Smooth muscle cell (in vitro differentiated cells): ENCODE results near the gene SCAMP5. TPM values are rescaled to one million over a fixed set of nuclear protein-coding genes. Genes with fewer than 3 reads are reported as not detected.
A peak's percentile ranks its signal among the peaks of the same experiment; 100 is the strongest.

Experiments
- DNase-seq: peaks from one replicate; lab custom pipeline; 2025; ENCODE audit not compliant: unreplicated experiment; lab: John Stamatoyannopoulos, UW
- H2AFZ ChIP-seq: fragments of 200-600 bp; sonication (generic); 2 replicates; pipeline ENCODE4 v1.6.0; 2016; ENCODE audit warnings: antibody characterized with exemption, low read depth, mild to moderate bottlenecking
- H3F3A ChIP-seq: fragments of 200-600 bp; sonication (generic); 2 replicates; pipeline ENCODE4 v1.6.0; 2017; ENCODE audit warnings: antibody characterized with exemption, low read depth
- H3K27ac ChIP-seq: fragments of 200-600 bp; sonication (generic); 2 replicates; pipeline ENCODE4 v1.5.1; 2016; ENCODE audit warnings: low read depth, mild to moderate bottlenecking
- H3K27me3 ChIP-seq: fragments of 200-600 bp; sonication (generic); 2 replicates; pipeline ENCODE4 v1.6.1; 2016; ENCODE audit warnings: low read depth, mild to moderate bottlenecking
- H3K36me3 ChIP-seq: fragments of 200-600 bp; sonication (generic); 2 replicates; pipeline ENCODE4 v1.5.1; 2016; ENCODE audit warnings: low read depth
- H3K4me1 ChIP-seq: fragments of 200-600 bp; sonication (generic); 2 replicates; pipeline ENCODE4 v1.5.1; 2016; ENCODE audit warnings: low read depth
- H3K4me2 ChIP-seq: fragments of 200-600 bp; sonication (generic); 2 replicates; pipeline ENCODE4 v1.6.0; 2016; ENCODE audit warnings: mild to moderate bottlenecking
- H3K4me3 ChIP-seq: fragments of 200-600 bp; sonication (generic); 2 replicates; pipeline ENCODE4 v1.5.1; 2016; ENCODE audit warnings: mild to moderate bottlenecking
- H3K79me2 ChIP-seq: fragments of 200-600 bp; sonication (generic); 2 replicates; pipeline ENCODE4 v1.6.0; 2016; ENCODE audit warnings: low read depth, mild to moderate bottlenecking
- H3K9ac ChIP-seq: fragments of 200-600 bp; sonication (generic); 2 replicates; pipeline ENCODE4 v1.6.0; 2016; ENCODE audit warnings: low read depth
- H3K9me3 ChIP-seq: fragments of 200-600 bp; sonication (generic); replicated peaks from 2 replicates; pipeline ENCODE4 v1.5.1; 2016; ENCODE audit warnings: low read depth
- H4K20me1 ChIP-seq: fragments of 200-600 bp; sonication (generic); 2 replicates; pipeline ENCODE4 v1.6.0; 2016; ENCODE audit warnings: low read depth
- CTCF ChIP-seq: fragments of 200-600 bp; sonication (generic); IDR thresholded peaks from 2 replicates; pipeline ENCODE4 v1.5.1; 2017; ENCODE audit warnings: borderline replicate concordance, mild to moderate bottlenecking, antibody characterized with exemption; ENCODE audit not compliant: insufficient read depth, poor library complexity, severe bottlenecking
- WGBS: methylation state at CpG from one replicate; pipeline ENCODE4 v1.1.7; 2016; ENCODE audit warnings: low lambda C conversion rate; 5-methylcytosine and 5-hydroxymethylcytosine counted together
- polyA plus RNA-seq: library from polyadenylated mRNA; unstranded; fragments of >200 nt; fragmentation: Nextera tagmentation; extraction: Ambion mirVana; gene quantifications from 2 replicates; pipeline ENCODE4 v1.2.1, GENCODE V29; 2016
- total RNA-seq: library from RNA; depleted of rRNA; stranded (reverse); fragments of >200 nt; gene quantifications from 2 replicates; pipeline ENCODE4 v1.2.3, GENCODE V29; 2014

Gene SCAMP5
- total RNA-seq (2.8 and 18.1 TPM in 2 replicates), polyA plus RNA-seq (5.5 and 6.6 TPM in 2 replicates)

- Histone ChIP-seq H4K20me1 (no peaks in the 10 kb centered on the region), H2AFZ (peak within 1 kb of the TSS; percentile 75), H3F3A (no peaks in the 10 kb centered on the region), H3K79me2 (no peaks in the 10 kb centered on the region), H3K4me3 (peak within 1 kb of the TSS; percentile 79), H3K4me2 (peak within 1 kb of the TSS; percentile 100), H3K4me1 (no peaks in the 10 kb centered on the region), H3K27ac (no peak within 1 kb of the TSS), H3K9me3 (no peaks in the 10 kb centered on the region), H3K36me3 (no peaks in the 10 kb centered on the region), H3K9ac (no peak within 1 kb of the TSS), H3K27me3 (peaks cover 26% of the 10 kb centered on the region)
- DNase-seq = peak; percentile 84
- TF ChIP-seq CTCF = no peak
- WGBS = 2% methylated on average over 56 of the region's 58 CpGs
Measured at GRCh38 chr15:74995182-74995778, at the start of gene SCAMP5. TSS of gene SCAMP5 (plus strand) at chr15:74995563. CDS start at chr15:75011840, 16,277 bp downstream.

GRCh38 chr15:74950078-74950908 lies 45.1 kb upstream of the SCAMP5 start:
- Histone ChIP-seq H3K27me3 (no peaks in the 10 kb centered on the region), H3K27ac (no peak overlapping the region), H3K36me3 (no peaks in the 10 kb centered on the region), H3K9me3 (no peaks in the 10 kb centered on the region), H3K4me1 (peaks cover 7% of the 10 kb centered on the region), H3K4me2 (peak overlapping the region; percentile 6), H3K4me3 (no peak overlapping the region), H3K79me2 (no peaks in the 10 kb centered on the region), H3F3A (peaks cover 11% of the 10 kb centered on the region), H2AFZ (no peak overlapping the region), H3K9ac (no peak overlapping the region), H4K20me1 (peaks cover 32% of the 10 kb centered on the region)
- TF ChIP-seq CTCF = peak; percentile 94
- WGBS = 43% methylated on average over 7 of the region's 7 CpGs
- DNase-seq = peak; percentile 44

GRCh38 chr15:74951006-74951405 lies 44.4 kb upstream of the SCAMP5 start:
- H3F3A ChIP-seq = peaks cover 11% of the 10 kb centered on the region
- no peaks in the 10 kb centered on the region for H3K79me2 ChIP-seq
- H3K27ac ChIP-seq = no peak overlapping the region
- DNase-seq = no peak
- peaks cover 10% of the 10 kb centered on the region for H3K4me1 ChIP-seq
- H2AFZ ChIP-seq = no peak overlapping the region
- H3K9me3 ChIP-seq = no peaks in the 10 kb centered on the region
- no peaks in the 10 kb centered on the region for H3K36me3 ChIP-seq
- H3K9ac ChIP-seq = no peak overlapping the region
- peaks cover 32% of the 10 kb centered on the region for H4K20me1 ChIP-seq
- no peaks in the 10 kb centered on the region for H3K27me3 ChIP-seq
- H3K4me3 ChIP-seq = no peak overlapping the region
- WGBS = 80% methylated on average over 3 of the region's 3 CpGs
- H3K4me2 ChIP-seq = no peak overlapping the region
- no peak for TF ChIP-seq CTCF
